B cell (primary cell): ENCODE results near the gene SS18L1.

ENCODE experiments used
- CTCF ChIP-seq: fragments of 200-600 bp; IDR thresholded peaks from one replicate; pipeline ENCODE4 v1.8.0; 2022; ENCODE audit warnings: antibody characterized with exemption, mild to moderate bottlenecking
- EZH2 ChIP-seq: IDR thresholded peaks from 2 replicates; pipeline ENCODE4 v1.6.1; 2012; ENCODE audit warnings: borderline replicate concordance, low read depth, mild to moderate bottlenecking, moderate library complexity, low read length; ENCODE audit not compliant: insufficient read depth, poor library complexity, severe bottlenecking

DNA sequence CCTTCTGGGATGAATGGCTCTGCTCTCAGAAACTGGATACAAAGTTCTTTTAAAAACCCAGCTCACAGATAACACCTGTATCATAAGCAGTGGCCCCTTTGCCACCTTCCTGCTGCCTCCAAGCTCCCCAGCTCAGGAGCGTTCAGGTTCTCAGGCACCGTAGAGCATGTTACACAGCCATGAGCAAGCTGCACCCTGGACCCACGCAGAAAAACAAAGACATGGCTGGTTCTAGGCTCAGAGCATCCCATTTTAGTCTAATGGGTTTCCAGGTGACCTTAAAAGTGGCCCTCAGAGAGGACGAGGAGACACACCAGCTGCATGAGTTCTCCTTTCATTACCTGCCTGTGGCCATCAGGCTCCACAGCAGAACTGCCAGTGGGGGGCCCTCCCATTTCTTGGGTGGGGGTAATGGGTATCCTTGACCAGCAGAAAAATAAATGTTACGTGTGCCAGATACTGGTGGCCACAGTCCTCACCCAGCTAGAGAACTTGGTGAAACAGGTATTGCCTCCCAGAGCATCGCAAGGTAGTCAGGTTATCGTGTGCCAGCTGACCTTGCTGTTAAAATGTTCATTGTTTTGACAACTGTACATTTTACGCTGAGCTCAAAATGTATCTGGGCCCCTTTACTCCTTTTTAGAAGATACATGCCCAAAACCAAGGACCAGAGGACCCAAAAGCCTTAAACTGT, 7.8 kb upstream of the SS18L1 start:
- no peak for TF ChIP-seq CTCF
- TF ChIP-seq EZH2, result no peak
